Measurements from ENCODE around the gene SPRED2. TPM values are rescaled to one million over a fixed set of nuclear protein-coding genes. Genes with fewer than 3 reads are reported as not detected.

The SPRED2 gene
- total and polyA plus RNA-seq, 12 donors, result 10.2 to 20.7 (median 17.0) TPM

- intact Hi-C loops (cut with DNase I), result loop anchor here in 1 of 10 donors (5.0 kb wide), 1 partner anchor 41 kb away; no protein-coding TSS in a partner anchor
- TF ChIP-seq, protein P1, sequence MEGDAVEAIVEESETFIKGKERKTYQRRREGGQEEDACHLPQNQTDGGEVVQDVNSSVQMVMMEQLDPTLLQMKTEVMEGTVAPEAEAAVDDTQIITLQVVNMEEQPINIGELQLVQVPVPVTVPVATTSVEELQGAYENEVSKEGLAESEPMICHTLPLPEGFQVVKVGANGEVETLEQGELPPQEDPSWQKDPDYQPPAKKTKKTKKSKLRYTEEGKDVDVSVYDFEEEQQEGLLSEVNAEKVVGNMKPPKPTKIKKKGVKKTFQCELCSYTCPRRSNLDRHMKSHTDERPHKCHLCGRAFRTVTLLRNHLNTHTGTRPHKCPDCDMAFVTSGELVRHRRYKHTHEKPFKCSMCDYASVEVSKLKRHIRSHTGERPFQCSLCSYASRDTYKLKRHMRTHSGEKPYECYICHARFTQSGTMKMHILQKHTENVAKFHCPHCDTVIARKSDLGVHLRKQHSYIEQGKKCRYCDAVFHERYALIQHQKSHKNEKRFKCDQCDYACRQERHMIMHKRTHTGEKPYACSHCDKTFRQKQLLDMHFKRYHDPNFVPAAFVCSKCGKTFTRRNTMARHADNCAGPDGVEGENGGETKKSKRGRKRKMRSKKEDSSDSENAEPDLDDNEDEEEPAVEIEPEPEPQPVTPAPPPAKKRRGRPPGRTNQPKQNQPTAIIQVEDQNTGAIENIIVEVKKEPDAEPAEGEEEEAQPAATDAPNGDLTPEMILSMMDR (IDR thresholded peaks at IDR 0.05), result no peak
- WGBS, 2 donors, result 88 to 90% methylated on average over 7 of the region's 7 CpGs
- Histone ChIP-seq H3K27ac (peak overlapping the region in 2 of 10 donors; percentile 10 to 70), H3K9me3 (peaks cover 0 to 21% (median 0%) of the 10 kb centered on the region in 11 donors), H3K4me1 (peaks cover 0 to 30% (median 7%) of the 10 kb centered on the region in 9 donors), H3K27me3 (no peaks in the 10 kb centered on the region), H3K36me3 (no peaks in the 10 kb centered on the region), H3K4me3 (no peak overlapping the region)
- ATAC-seq (no peak), DNase-seq (no peak)
Measured at GRCh38 chr2:65478498-65479135, 46.2 kb upstream of the SPRED2 start.

- no peak for DNase-seq
- no peak overlapping the region for H3K4me3 ChIP-seq
- intact Hi-C loops (cut with DNase I), result loop anchor here in 1 of 10 donors (5.0 kb wide), 1 partner anchor 40 kb away; no protein-coding TSS in a partner anchor
- no peaks in the 10 kb centered on the region for H3K27me3 ChIP-seq
- ATAC-seq, result peak in 2 of 8 donors; percentile 42 to 43
- peaks cover 0 to 30% (median 7%) of the 10 kb centered on the region in 9 donors for H3K4me1 ChIP-seq
- TF ChIP-seq, protein P1 (IDR thresholded peaks at IDR 0.05), result no peak
- WGBS, 2 donors, result 38 to 53% methylated on average over 4 of the region's 4 CpGs
- H3K27ac ChIP-seq, result peak overlapping the region in 1 of 10 donors; percentile 28
- H3K9me3 ChIP-seq, result peaks cover 0 to 21% (median 0%) of the 10 kb centered on the region in 11 donors
- no peaks in the 10 kb centered on the region for H3K36me3 ChIP-seq
Measured at GRCh38 chr2:65477590-65477989, 45.2 kb upstream of the SPRED2 start.

- H3K9me3 ChIP-seq, result peaks cover 0 to 21% (median 0%) of the 10 kb centered on the region in 11 donors
- WGBS, 2 donors, result 97 to 98% methylated on average over 9 of the region's 9 CpGs
- ATAC-seq (no peak), DNase-seq (no peak)
- H3K27ac ChIP-seq, result no peak overlapping the region
- peaks cover 0 to 30% (median 7%) of the 10 kb centered on the region in 9 donors for H3K4me1 ChIP-seq
- intact Hi-C loops (cut with DNase I), result loop anchor here in 1 of 10 donors (5.0 kb wide), 1 partner anchor 39 kb away; no protein-coding TSS in a partner anchor
- H3K4me3 ChIP-seq, result no peak overlapping the region
- H3K36me3 ChIP-seq, result no peaks in the 10 kb centered on the region
- TF ChIP-seq, protein P1 (IDR thresholded peaks at IDR 0.05), result no peak
- H3K27me3 ChIP-seq, result no peaks in the 10 kb centered on the region
Measured at GRCh38 chr2:65476778-65477177, 44.4 kb upstream of the SPRED2 start.

GRCh38 chr2:65475000-65475399, 42.6 kb upstream of the SPRED2 start:
- Histone ChIP-seq H3K27me3 (no peaks in the 10 kb centered on the region), H3K4me1 (peaks cover 0 to 28% (median 7%) of the 10 kb centered on the region in 9 donors), H3K36me3 (no peaks in the 10 kb centered on the region), H3K9me3 (peaks cover 0 to 21% (median 0%) of the 10 kb centered on the region in 11 donors), H3K27ac (no peak overlapping the region), H3K4me3 (no peak overlapping the region)
- 87 to 90% methylated on average over 1 of the region's 1 CpG for whole genome bisulfite sequencing, 2 donors
- no peak for DNase-seq
- TF ChIP-seq, protein P1 (IDR thresholded peaks at IDR 0.05), result no peak
- no peak for ATAC-seq
- intact Hi-C loops (cut with DNase I), result loop anchor here in 1 of 10 donors (5.0 kb wide), 1 partner anchor 38 kb away; no protein-coding TSS in a partner anchor
